Measurements from ENCODE around the gene EXOC3L4. TPM values are rescaled to one million over a fixed set of nuclear protein-coding genes. Genes with fewer than 3 reads are reported as not detected.

The EXOC3L4 gene
- total and polyA plus RNA-seq, 9 of the 15 experiments (the other 6 are each of a cell fraction or from before 2014, with no cell fraction given), result 0.10 to 6.7 (median 0.98) TPM; not detected in 1

DNA sequence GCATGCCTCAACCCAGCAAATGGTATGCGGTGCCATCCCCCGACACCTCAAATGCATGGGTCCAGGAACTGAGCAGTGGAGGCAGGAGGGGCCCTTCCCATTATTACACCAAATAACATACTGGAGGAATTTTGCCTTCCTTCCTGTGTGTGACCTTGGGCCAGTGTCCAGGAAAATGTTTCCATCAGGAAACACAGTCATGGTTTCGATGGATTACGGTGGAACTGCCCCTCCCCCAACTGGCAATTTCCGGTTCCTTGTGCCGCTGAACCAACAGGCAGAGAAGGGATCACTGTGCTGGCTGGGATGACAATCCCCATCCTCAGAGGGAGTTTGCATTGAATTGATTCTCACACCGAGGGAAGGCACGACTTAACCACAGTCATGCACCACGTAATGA lies 28.1 kb upstream of the EXOC3L4 start:
- no peaks in the 10 kb centered on the region for H3K36me3 ChIP-seq (ENCODE audit: control insufficient read depth, insufficient read depth, low read length)
- intact Hi-C loops (cut with micrococcal nuclease), result no loop called here
- FAIRE-seq (no peak), ATAC-seq (no peak), DNase-seq (ENCODE audit: extremely low read depth in 1 of 4, low spot score in 3 of 4) (no peak)
- no peak overlapping the region for H3K27ac ChIP-seq (ENCODE audit: extremely low read depth, low read depth, low read length)
- H3K9me3 ChIP-seq (replicated peaks; ENCODE audit: control insufficient read depth, insufficient read depth, low read depth, low read length), result no peaks in the 10 kb centered on the region
- H3K9ac ChIP-seq (ENCODE audit: insufficient read depth in 1 of 2, low read depth in 2 of 2, low read length in 2 of 2), result no peak overlapping the region
- no peaks in the 10 kb centered on the region for H3K9me1 ChIP-seq (ENCODE audit: control insufficient read depth, insufficient read depth, low read length)
- BruUV-seq (replicated peaks), result no TSS peak
- TF ChIP-seq, protein P1, sequence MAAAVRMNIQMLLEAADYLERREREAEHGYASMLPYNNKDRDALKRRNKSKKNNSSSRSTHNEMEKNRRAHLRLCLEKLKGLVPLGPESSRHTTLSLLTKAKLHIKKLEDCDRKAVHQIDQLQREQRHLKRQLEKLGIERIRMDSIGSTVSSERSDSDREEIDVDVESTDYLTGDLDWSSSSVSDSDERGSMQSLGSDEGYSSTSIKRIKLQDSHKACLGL (CRISPR knock-in tag; IDR thresholded peaks at IDR 0.05; ENCODE audit: borderline replicate concordance, poor library complexity, severe bottlenecking), result no peak
- TF ChIP-seq CREB3 (tag; conservative IDR thresholded peaks at IDR 0.05; ENCODE audit: low read depth) (no peak), GABPA (tag; conservative IDR thresholded peaks at IDR 0.05; ENCODE audit: low read depth) (peak; percentile 41)
- POLR2A ChIA-PET, result interaction anchor here (0.5 kb wide), 1 partner anchor 445 kb away, joined by 3 read pairs; no protein-coding TSS in a partner anchor
- peaks cover 0 to 22% of the 10 kb centered on the region in 2 experiments; a peak in 3 of 5 replicates for H3K4me1 ChIP-seq (replicated peaks in 1 of 2; ENCODE audit: control insufficient read depth in 2 of 2, insufficient read depth in 2 of 2, low read length in 2 of 2)
- H4K20me1 ChIP-seq (replicated peaks; ENCODE audit: control insufficient read depth, insufficient read depth, low read length), result no peaks in the 10 kb centered on the region
- H2AFZ ChIP-seq (ENCODE audit: low read depth, low read length), result no peak overlapping the region
- peaks cover 0 to 11% of the 10 kb centered on the region in 2 experiments; a peak in 2 of 5 replicates for H3K27me3 ChIP-seq (ENCODE audit: control insufficient read depth in 2 of 2, insufficient read depth in 2 of 2, low read length in 2 of 2)
- in situ Hi-C loops (cut with MboI), result no loop called here
- H3K4me3 ChIP-seq, result no peak overlapping the region
- CTCF ChIA-PET (ENCODE audit: low intra/inter-chr PET ratio), result no interaction called here
- 64% methylated on average over 5 of the region's 9 CpGs for WGBS (ENCODE audit: insufficient coverage, low coverage, missing lambda C conversion rate)
- H3K4me2 ChIP-seq (ENCODE audit: insufficient read depth, low read length), result no peak overlapping the region
- no peaks in the 10 kb centered on the region for H3K79me2 ChIP-seq (ENCODE audit: control insufficient read depth, insufficient read depth, low read length)
